Neural cell (in vitro differentiated cells): ENCODE results near the gene MRPL14. TPM values are rescaled to one million over a fixed set of nuclear protein-coding genes. Genes with fewer than 3 reads are reported as not detected.

Experiments used
- H2AFZ ChIP-seq: fragments of 200-600, 300-800 bp; sonication (generic), shearing (Covaris generic); 2 replicates; pipeline ENCODE4 v1.6.0; 2014; ENCODE audit warnings: low read depth, mild to moderate bottlenecking, antibody characterized with exemption, low read length, moderate library complexity
- H3F3A ChIP-seq: fragments of 200-600 bp; shearing (Covaris generic); 2 replicates; pipeline ENCODE4 v1.6.1; 2016; ENCODE audit warnings: mild to moderate bottlenecking, moderate library complexity, mixed read lengths, antibody characterized with exemption, low read length; ENCODE audit not compliant: insufficient read depth, poor library complexity, severe bottlenecking
- H3K27ac ChIP-seq: fragments of 200-600, 300-800 bp; sonication (generic), shearing (Covaris generic); 2 replicates; pipeline ENCODE4 v1.5.1; 2014; ENCODE audit warnings: mild to moderate bottlenecking, low read length, moderate library complexity
- H3K27me3 ChIP-seq: fragments of 300-800, 200-600 bp; sonication (generic), shearing (Covaris generic); 2 replicates; pipeline ENCODE4 v1.6.0; 2014; ENCODE audit warnings: mild to moderate bottlenecking, low read depth, low read length, moderate library complexity; ENCODE audit not compliant: insufficient read depth
- H3K36me3 ChIP-seq: fragments of 300-800, 200-600 bp; sonication (generic), shearing (Covaris generic); 2 replicates; pipeline ENCODE4 v1.5.1; 2014; ENCODE audit warnings: mild to moderate bottlenecking, antibody characterized with exemption, low read length, moderate library complexity; ENCODE audit not compliant: insufficient read depth
- H3K4me2 ChIP-seq: fragments of 300-800, 200-600 bp; sonication (generic), shearing (Covaris generic); 2 replicates; pipeline ENCODE4 v1.6.0; 2014; ENCODE audit warnings: mild to moderate bottlenecking, low read length
- H3K4me3 ChIP-seq: fragments of 300-800, 200-600 bp; sonication (generic), shearing (Covaris generic); 2 replicates; pipeline ENCODE4 v1.5.1; 2014; ENCODE audit warnings: mild to moderate bottlenecking, low read length, moderate library complexity
- H3K79me2 ChIP-seq: fragments of 200-600 bp; shearing (Covaris generic); replicated peaks from 2 replicates; pipeline ENCODE4 v1.6.0; 2014; ENCODE audit warnings: mild to moderate bottlenecking, low read length, moderate library complexity; ENCODE audit not compliant: insufficient read depth
- H3K9ac ChIP-seq: fragments of 300-800, 200-600 bp; sonication (generic), shearing (Covaris generic); 2 replicates; pipeline ENCODE4 v1.6.1; 2016; ENCODE audit warnings: mild to moderate bottlenecking, low read length, mixed read lengths
- H3K9me2 ChIP-seq: fragments of 200-600 bp; shearing (Covaris generic); 2 replicates; pipeline ENCODE4 v1.6.1; 2016; ENCODE audit warnings: mild to moderate bottlenecking, low read length, mixed read lengths; ENCODE audit not compliant: insufficient read depth
- H3K9me3 ChIP-seq: fragments of 200-600, 300-800 bp; sonication (generic), shearing (Covaris generic); 2 replicates; pipeline ENCODE4 v1.6.1; 2016; ENCODE audit warnings: mild to moderate bottlenecking, mixed run types, low read length, moderate library complexity, mixed read lengths
- H4K20me1 ChIP-seq: fragments of 200-600 bp; shearing (Covaris generic); 2 replicates; pipeline ENCODE4 v1.6.1; 2016; ENCODE audit warnings: mild to moderate bottlenecking, mixed run types; ENCODE audit not compliant: insufficient read depth
- EP300 ChIP-seq: fragments of 450-650 bp; conservative IDR thresholded peaks from 2 replicates; pipeline ENCODE4 v1.6.1; 2014; ENCODE audit warnings: antibody characterized with exemption, mild to moderate bottlenecking, moderate library complexity; ENCODE audit not compliant: poor library complexity, severe bottlenecking
- EZH2 ChIP-seq: fragments of 200-600, 300-800 bp; shearing (Covaris generic), sonication (generic); IDR thresholded peaks from 2 replicates; pipeline ENCODE4 v1.6.1; 2014; ENCODE audit warnings: antibody characterized with exemption, low read length, borderline replicate concordance, mild to moderate bottlenecking; ENCODE audit not compliant: insufficient read depth, poor library complexity, severe bottlenecking
- MXI1 ChIP-seq: fragments of 450-650 bp; conservative IDR thresholded peaks from 2 replicates; pipeline ENCODE4 v1.6.1; 2014; ENCODE audit warnings: antibody characterized with exemption, mild to moderate bottlenecking; ENCODE audit not compliant: poor library complexity, severe bottlenecking
- POLR2AphosphoS5 ChIP-seq: IDR thresholded peaks from 2 replicates; pipeline ENCODE4 v1.6.1; 2012
- RAD21 ChIP-seq: fragments of 450-650 bp; conservative IDR thresholded peaks from 2 replicates; pipeline ENCODE4 v1.6.1; 2014; ENCODE audit warnings: antibody characterized with exemption, mild to moderate bottlenecking, moderate library complexity
- SMC3 ChIP-seq: fragments of 450-650 bp; conservative IDR thresholded peaks from 2 replicates; pipeline ENCODE4 v1.6.1; 2014; ENCODE audit warnings: antibody characterized with exemption, mild to moderate bottlenecking, moderate library complexity; ENCODE audit not compliant: poor library complexity
- TAF1 ChIP-seq: IDR thresholded peaks from 2 replicates; pipeline ENCODE4 v1.6.1; 2012; ENCODE audit warnings: low read depth
- polyA plus RNA-seq: library from polyadenylated mRNA; depleted of rRNA; stranded (reverse); fragments of >200 nt; gene quantifications from 2 replicates; pipeline ENCODE4 v1.2.3, GENCODE V29; 2014
- TF ChIP-seq, protein P1 (sequence below): fragments of 450-650 bp; IDR thresholded peaks from 2 replicates; pipeline ENCODE4 v1.5.1; 2014; ENCODE audit warnings: antibody characterized with exemption, mild to moderate bottlenecking, moderate library complexity; ENCODE audit not compliant: poor library complexity, severe bottlenecking
- TF ChIP-seq, protein P2 (sequence below): IDR thresholded peaks from 2 replicates; pipeline ENCODE4 v1.6.1; 2012; ENCODE audit warnings: borderline replicate concordance

MRPL14 gene
- polyA plus RNA-seq, 1 donor from 2014 or later: 66.4 TPM

GRCh38 chr6:44150317-44150917, 23.2 kb upstream of the MRPL14 start:
- Histone ChIP-seq H3K27ac (no peak overlapping the region), H3K9me2 (no peaks in the 10 kb centered on the region), H3K9me3 (no peaks in the 10 kb centered on the region), H2AFZ (no peak overlapping the region), H3K4me2 (no peak overlapping the region), H3K27me3 (no peaks in the 10 kb centered on the region), H3F3A (no peaks in the 10 kb centered on the region), H3K9ac (no peak overlapping the region), H3K4me3 (no peak overlapping the region), H4K20me1 (no peaks in the 10 kb centered on the region), H3K36me3 (no peaks in the 10 kb centered on the region), H3K79me2 (no peaks in the 10 kb centered on the region)
- no peak for TF ChIP-seq EP300
- TF ChIP-seq, protein P1, sequence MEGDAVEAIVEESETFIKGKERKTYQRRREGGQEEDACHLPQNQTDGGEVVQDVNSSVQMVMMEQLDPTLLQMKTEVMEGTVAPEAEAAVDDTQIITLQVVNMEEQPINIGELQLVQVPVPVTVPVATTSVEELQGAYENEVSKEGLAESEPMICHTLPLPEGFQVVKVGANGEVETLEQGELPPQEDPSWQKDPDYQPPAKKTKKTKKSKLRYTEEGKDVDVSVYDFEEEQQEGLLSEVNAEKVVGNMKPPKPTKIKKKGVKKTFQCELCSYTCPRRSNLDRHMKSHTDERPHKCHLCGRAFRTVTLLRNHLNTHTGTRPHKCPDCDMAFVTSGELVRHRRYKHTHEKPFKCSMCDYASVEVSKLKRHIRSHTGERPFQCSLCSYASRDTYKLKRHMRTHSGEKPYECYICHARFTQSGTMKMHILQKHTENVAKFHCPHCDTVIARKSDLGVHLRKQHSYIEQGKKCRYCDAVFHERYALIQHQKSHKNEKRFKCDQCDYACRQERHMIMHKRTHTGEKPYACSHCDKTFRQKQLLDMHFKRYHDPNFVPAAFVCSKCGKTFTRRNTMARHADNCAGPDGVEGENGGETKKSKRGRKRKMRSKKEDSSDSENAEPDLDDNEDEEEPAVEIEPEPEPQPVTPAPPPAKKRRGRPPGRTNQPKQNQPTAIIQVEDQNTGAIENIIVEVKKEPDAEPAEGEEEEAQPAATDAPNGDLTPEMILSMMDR: no peak
- no peak for TF ChIP-seq TAF1
- no peak for TF ChIP-seq EZH2
- no peak for TF ChIP-seq SMC3
- TF ChIP-seq, protein P2, sequence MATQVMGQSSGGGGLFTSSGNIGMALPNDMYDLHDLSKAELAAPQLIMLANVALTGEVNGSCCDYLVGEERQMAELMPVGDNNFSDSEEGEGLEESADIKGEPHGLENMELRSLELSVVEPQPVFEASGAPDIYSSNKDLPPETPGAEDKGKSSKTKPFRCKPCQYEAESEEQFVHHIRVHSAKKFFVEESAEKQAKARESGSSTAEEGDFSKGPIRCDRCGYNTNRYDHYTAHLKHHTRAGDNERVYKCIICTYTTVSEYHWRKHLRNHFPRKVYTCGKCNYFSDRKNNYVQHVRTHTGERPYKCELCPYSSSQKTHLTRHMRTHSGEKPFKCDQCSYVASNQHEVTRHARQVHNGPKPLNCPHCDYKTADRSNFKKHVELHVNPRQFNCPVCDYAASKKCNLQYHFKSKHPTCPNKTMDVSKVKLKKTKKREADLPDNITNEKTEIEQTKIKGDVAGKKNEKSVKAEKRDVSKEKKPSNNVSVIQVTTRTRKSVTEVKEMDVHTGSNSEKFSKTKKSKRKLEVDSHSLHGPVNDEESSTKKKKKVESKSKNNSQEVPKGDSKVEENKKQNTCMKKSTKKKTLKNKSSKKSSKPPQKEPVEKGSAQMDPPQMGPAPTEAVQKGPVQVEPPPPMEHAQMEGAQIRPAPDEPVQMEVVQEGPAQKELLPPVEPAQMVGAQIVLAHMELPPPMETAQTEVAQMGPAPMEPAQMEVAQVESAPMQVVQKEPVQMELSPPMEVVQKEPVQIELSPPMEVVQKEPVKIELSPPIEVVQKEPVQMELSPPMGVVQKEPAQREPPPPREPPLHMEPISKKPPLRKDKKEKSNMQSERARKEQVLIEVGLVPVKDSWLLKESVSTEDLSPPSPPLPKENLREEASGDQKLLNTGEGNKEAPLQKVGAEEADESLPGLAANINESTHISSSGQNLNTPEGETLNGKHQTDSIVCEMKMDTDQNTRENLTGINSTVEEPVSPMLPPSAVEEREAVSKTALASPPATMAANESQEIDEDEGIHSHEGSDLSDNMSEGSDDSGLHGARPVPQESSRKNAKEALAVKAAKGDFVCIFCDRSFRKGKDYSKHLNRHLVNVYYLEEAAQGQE: no peak

- no peak overlapping the region for H3K9ac ChIP-seq
- no peaks in the 10 kb centered on the region for H3K36me3 ChIP-seq
- H3K27ac ChIP-seq: no peak overlapping the region
- H3K9me3 ChIP-seq: no peaks in the 10 kb centered on the region
- H2AFZ ChIP-seq: no peak overlapping the region
- H3K79me2 ChIP-seq: no peaks in the 10 kb centered on the region
- no peaks in the 10 kb centered on the region for H3F3A ChIP-seq
- no peak overlapping the region for H3K4me3 ChIP-seq
- H3K4me2 ChIP-seq: no peak overlapping the region
- no peaks in the 10 kb centered on the region for H4K20me1 ChIP-seq
- no peaks in the 10 kb centered on the region for H3K9me2 ChIP-seq
- TF ChIP-seq EZH2 (no peak), TAF1 (no peak), RAD21 (no peak), EP300 (no peak), POLR2AphosphoS5 (no peak), MXI1 (no peak), SMC3 (no peak)
- TF ChIP-seq, protein P2: no peak
- TF ChIP-seq, protein P1: no peak
- H3K27me3 ChIP-seq: no peaks in the 10 kb centered on the region
Observed at GRCh38 chr6:44149369-44150012, 22.2 kb upstream of the MRPL14 start.
